Measurements from ENCODE around the gene DISP3. TPM values are rescaled to one million over a fixed set of nuclear protein-coding genes. Genes with fewer than 3 reads are reported as not detected.

Gene DISP3
- total and polyA plus RNA-seq, 11 donors, result 0.03 to 0.45 (median 0.12) TPM; not detected in 5

DNA sequence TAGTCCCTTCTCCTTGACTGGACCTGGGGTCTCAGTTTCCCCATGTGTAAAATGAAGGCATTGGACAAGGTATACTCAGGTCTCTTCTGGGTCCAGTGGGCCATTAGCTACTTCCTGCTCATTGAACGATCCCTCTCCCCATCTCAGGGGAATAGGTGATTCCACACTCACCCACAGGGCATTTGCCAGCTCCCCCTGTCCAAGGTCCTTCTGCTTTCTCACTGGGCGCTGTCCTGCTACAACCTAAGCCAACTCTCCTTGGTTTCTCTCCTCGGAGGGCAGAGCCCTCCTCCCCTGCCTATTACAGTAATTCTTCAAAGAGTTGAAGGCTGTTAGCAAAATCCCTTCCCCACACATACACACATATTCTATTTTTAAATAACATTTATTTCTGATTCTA lies 16.6 kb downstream of the DISP3 start:
- DNase-seq, result no peak
- Histone ChIP-seq H3K27me3 (peaks cover 0 to 26% (median 4%) of the 10 kb centered on the region in 9 donors), H3K9me3 (peaks cover 0 to 5% (median 0%) of the 10 kb centered on the region in 12 donors), H3K27ac (no peak overlapping the region), H3K4me1 (no peaks in the 10 kb centered on the region), H3K4me3 (no peak overlapping the region), H3K36me3 (no peaks in the 10 kb centered on the region)
- WGBS, 4 donors, result 59 to 69% (median 63%) methylated on average over 3 of the region's 3 CpGs
- intact Hi-C loops (cut with DNase I), result no loop called here
- ATAC-seq, result no peak
- TF ChIP-seq CTCF (IDR thresholded peaks at IDR 0.05), result no peak
- no peak for TF ChIP-seq POLR2A (IDR thresholded peaks at IDR 0.05)

DNA sequence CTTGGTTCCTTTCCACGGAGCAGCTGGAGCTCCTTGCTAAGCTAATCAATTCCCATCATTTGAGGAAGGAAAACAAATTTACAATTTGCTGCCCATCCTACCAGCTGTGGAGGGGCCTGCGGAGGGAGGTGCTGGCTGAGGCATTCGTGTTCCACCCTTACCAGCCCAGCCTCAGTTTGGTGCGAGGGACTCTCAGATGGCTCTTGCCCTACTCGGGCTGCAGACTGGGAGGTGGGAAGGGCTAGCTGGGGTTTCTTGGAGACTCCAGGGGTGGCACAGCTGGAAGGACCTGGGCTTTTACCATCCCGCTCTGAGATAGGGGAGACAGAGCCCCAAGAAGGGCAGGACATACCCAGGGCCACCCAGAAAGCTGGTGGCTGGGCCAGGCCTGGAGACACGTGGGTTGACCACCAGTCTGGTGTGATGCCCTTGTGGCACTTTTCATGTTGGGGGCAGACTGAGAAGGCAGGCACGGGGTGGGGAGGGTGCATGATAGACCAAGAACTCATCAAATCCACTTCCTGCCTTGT lies 17.7 kb downstream of the DISP3 start:
- 69 to 78% (median 74%) methylated on average over 5 to 8 of the region's 8 CpGs for WGBS, 4 donors
- H3K36me3 ChIP-seq, result no peaks in the 10 kb centered on the region
- intact Hi-C loops (cut with DNase I), result no loop called here
- ATAC-seq (no peak), DNase-seq (no peak)
- no peak overlapping the region for H3K4me3 ChIP-seq
- H3K27ac ChIP-seq, result no peak overlapping the region
- H3K27me3 ChIP-seq, result peaks cover 0 to 36% (median 10%) of the 10 kb centered on the region in 9 donors
- H3K4me1 ChIP-seq, result no peaks in the 10 kb centered on the region
- TF ChIP-seq POLR2A (IDR thresholded peaks at IDR 0.05) (no peak), CTCF (IDR thresholded peaks at IDR 0.05) (no peak)
- H3K9me3 ChIP-seq, result peaks cover 0 to 5% (median 0%) of the 10 kb centered on the region in 12 donors

DNA sequence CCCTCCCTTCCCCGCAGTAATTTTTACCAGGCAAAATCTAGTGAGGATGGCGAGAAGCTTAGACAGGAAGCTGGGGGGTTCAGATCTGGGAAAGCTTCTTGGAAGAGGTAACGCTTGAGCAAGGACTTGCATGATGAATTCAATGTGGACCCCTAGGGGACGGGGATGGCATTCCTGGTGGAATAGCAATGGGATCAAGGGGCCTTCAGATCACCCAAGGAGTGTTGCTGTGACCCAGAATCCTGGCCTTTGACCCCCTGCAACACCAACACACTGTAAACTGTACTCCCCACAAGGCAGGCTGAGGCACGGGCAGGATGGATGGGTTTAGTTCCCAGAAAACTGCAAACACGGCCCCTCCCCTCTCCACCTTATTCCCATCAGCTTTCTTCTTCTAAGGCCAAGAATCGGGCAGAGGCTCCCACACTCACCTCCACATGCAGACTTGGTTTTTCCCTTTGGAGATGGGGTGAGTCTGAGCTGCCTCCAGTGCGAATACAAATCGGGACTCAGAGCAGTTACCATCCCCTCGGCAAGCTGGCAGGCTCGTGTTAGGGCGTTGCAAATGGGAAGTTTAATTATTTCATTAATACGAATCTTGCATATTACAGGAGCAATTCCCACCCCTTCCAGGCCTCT lies 20.1 kb downstream of the DISP3 start:
- no peak for DNase-seq
- no peak for ATAC-seq
- H3K36me3 ChIP-seq, result no peaks in the 10 kb centered on the region
- H3K4me1 ChIP-seq, result no peaks in the 10 kb centered on the region
- no peak overlapping the region for H3K4me3 ChIP-seq
- peaks cover 0 to 45% (median 18%) of the 10 kb centered on the region in 9 donors for H3K27me3 ChIP-seq
- H3K27ac ChIP-seq, result no peak overlapping the region
- TF ChIP-seq POLR2A (IDR thresholded peaks at IDR 0.05) (no peak), CTCF (IDR thresholded peaks at IDR 0.05) (no peak)
- intact Hi-C loops (cut with DNase I), result no loop called here
- WGBS, 4 donors, result 55 to 76% (median 67%) methylated on average over 13 of the region's 13 CpGs
- H3K9me3 ChIP-seq, result peaks cover 0 to 12% (median 2%) of the 10 kb centered on the region in 12 donors

DNA sequence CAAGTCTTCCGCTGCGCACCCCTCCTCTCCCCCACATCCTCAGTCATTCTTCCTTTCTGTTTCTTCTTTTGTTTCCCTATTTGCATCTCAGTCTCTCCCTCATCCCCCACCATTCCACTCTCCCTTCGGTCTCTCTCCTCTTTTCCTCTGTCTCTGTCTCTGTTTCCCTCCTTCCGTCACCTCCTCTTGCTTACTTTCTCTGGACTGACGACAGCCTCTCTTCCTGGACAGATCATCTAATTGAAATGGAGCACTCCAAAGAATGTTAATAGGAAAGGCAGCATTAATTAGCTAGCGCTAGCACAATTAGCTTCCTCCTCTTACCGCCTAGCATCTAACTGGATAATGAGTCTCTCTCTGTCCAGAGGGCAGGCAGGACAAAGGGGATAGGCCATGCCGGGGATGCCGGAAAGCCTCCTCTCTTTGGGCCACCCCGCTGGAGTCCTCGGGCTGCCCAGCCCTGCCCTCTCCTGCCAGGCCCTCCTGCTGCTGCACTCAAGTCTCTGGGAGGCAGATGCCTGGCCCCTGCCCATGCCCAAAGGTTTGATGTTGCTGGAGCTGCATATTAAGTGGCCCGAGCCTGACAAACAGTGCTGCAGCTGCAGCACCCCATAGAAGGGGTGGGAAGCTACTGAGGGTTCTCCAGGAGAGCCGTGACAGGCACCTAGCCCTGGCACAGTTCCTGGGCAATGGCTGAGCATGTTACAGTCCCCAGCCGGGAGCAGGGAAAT lies 20.8 kb downstream of the DISP3 start:
- ATAC-seq, result peak in 1 of 4 donors; percentile 15
- 46 to 67% (median 53%) methylated on average over 11 to 14 of the region's 14 CpGs for WGBS, 4 donors
- DNase-seq, result no peak
- TF ChIP-seq POLR2A (IDR thresholded peaks at IDR 0.05), result no peak
- TF ChIP-seq CTCF (IDR thresholded peaks at IDR 0.05), result no peak
- intact Hi-C loops (cut with DNase I), result no loop called here
- Histone ChIP-seq H3K9me3 (peaks cover 0 to 19% (median 7%) of the 10 kb centered on the region in 12 donors), H3K27ac (no peak overlapping the region), H3K36me3 (no peaks in the 10 kb centered on the region), H3K4me1 (no peaks in the 10 kb centered on the region), H3K27me3 (peaks cover 0 to 45% (median 18%) of the 10 kb centered on the region in 9 donors), H3K4me3 (no peak overlapping the region)
